Epithelial cell of umbilical artery (primary cell): ENCODE measurements around the gene ZNF296. TPM values are rescaled to one million over a fixed set of nuclear protein-coding genes. Genes with fewer than 3 reads are reported as not detected.

Experiments
- total RNA-seq: library from RNA; depleted of rRNA; stranded (reverse); fragments of >200 nt; gene quantifications from 2 replicates; pipeline ENCODE4 v1.2.3, GENCODE V29; 2014

ZNF296 gene
- under 0.01 TPM in 1 of 2 replicates, not detected in the other for total RNA-seq

DNA sequence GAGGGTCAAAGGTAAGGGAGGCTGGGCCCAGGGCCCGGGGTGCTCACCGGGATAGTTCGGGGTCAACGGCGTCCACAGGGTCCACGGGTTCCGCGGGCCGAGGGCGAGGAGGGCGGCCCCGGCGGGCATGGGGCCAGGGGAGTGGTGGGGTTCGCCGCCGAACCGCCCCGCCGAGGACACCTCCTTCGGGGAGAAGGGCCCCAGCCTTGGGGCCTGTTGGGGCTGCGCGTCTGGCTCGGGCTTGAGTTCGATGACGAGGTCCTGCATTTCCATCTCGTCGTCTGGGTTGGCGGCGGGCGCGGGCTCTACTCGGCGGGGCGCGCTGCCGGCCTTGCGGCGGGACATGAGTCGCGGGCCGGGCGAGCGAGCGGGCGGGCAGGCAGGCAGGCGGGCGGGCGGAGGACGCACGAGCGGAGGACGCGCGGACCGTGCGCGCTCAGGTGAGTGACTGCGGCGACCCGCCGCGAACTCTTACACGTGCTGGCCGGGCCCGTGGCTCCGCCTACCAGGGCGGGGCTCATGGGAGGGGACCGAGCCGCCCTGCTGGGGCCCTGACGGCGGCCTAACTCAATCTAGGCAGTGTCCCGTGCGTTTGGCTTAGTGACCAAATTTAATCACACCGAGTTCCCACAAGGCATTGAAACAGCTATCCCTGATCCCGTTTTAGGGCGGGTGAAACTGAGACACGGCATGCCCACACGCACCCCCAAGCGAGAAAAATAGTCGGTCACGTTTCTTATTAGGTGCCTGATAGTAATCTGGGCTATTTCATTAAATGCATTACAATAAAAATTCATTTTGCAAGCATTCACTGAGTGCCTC, at the start of gene ZNF296:
Gene ZNF296, minus strand, starts transcription at position 450 of the 822 bp plus-strand sequence. Its CDS starts 105 bp downstream, at position 345.

GRCh38 chr19:45092747-45093678, 16.7 kb upstream of the ZNF296 start, which contains the start of gene PPP1R37:
PPP1R37 (plus strand) TSS chr19:45093179; CDS start chr19:45093326, 147 bp downstream.

DNA sequence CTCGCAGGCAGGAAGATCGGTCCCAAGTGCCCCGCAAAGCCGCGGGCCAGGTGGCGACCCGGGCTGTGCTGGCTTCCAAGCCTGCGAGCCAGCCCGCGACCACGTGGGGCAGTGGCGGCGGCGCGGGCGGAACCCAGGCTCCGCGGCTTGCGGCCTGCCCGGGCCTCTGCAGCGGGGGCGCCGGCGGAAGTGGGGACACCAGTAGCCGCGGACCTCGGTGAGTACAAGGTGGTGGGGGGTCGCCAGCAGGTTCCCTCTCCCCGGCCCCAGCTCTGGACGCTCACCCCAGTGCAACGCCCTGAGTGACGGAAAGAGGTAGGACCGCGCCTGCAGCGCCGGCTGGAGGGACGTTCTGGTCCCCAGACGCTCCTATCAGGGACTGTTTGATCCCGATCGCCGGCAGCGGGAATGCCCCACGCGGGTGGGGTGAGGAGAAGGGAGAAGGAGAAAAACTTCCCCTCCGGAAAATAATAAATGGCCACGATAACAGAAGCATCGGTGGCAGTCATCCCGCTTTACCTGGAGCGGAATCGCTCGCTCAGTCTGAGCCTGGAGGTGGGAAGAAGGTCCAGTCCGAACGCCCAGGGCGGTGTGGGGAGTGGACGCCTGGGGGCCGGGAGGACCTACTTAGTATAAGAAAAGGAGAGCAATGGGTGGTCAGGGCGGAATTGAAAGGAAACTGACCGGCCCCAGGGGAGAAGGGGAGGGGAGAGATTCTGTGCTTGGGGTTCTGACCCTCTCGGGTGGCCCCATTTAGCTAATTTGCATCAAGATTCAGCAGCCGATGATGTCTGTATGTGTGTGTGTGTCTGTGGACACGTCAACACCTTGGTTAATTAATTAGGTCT, 3.0 kb upstream of the ZNF296 start, which contains the start of gene GEMIN7:
Gene GEMIN7, plus strand, starts transcription at position 198 of the 848 bp plus-strand sequence. CDS start 10,855 bp downstream, outside the sequence.

GRCh38 chr19:45038931-45039893, 37.1 kb downstream of the ZNF296 start, which contains the start of gene CLASRP:
CLASRP (plus strand) TSS chr19:45039045; CDS start chr19:45040213, 1,168 bp downstream.

Other genes starting within 250 kb of the ZNF296 start
- gene NECTIN2, start 230.2 kb downstream of the ZNF296 start, total RNA-seq = 109 and 121 TPM in 2 replicates
- gene TOMM40, start 185.2 kb downstream of the ZNF296 start, total RNA-seq = 66.6 and 69.3 TPM in 2 replicates
- gene APOE, start 170.7 kb downstream of the ZNF296 start, total RNA-seq = 0.97 and 3.3 TPM in 2 replicates
- 0.91 and 4.5 TPM in 2 replicates for gene APOC1, start 161.9 kb downstream of the ZNF296 start, total RNA-seq
- gene APOC4, start 134.2 kb downstream of the ZNF296 start, total RNA-seq = not detected in 2 replicates
- not detected in 2 replicates for gene APOC2, start 130.4 kb downstream of the ZNF296 start, total RNA-seq
- gene CLPTM1, start 121.1 kb downstream of the ZNF296 start, total RNA-seq = 20.4 and 33.8 TPM in 2 replicates
- gene RELB, start 75.0 kb downstream of the ZNF296 start, total RNA-seq = 8.4 and 8.8 TPM in 2 replicates
- 9.1 and 14.6 TPM in 2 replicates for gene CLASRP, start 37.4 kb downstream of the ZNF296 start, total RNA-seq
- gene GEMIN7, start 2.8 kb upstream of the ZNF296 start, total RNA-seq = 30.5 and 33.5 TPM in 2 replicates
- gene PPP1R37, start 16.7 kb upstream of the ZNF296 start, total RNA-seq = 23.1 and 26.6 TPM in 2 replicates
- 0.30 and 0.32 TPM in 2 replicates for gene NKPD1, start 84.5 kb upstream of the ZNF296 start, total RNA-seq
- 9.6 and 15.9 TPM in 2 replicates for gene TRAPPC6A, start 101.8 kb upstream of the ZNF296 start, total RNA-seq
- gene BLOC1S3, start 102.3 kb upstream of the ZNF296 start, total RNA-seq = 3.6 and 7.8 TPM in 2 replicates
- 1.1 and 4.2 TPM in 2 replicates for gene EXOC3L2, start 168.9 kb upstream of the ZNF296 start, total RNA-seq
- 7.8 and 7.9 TPM in 2 replicates for gene MARK4, start 174.8 kb upstream of the ZNF296 start, total RNA-seq
- gene CKM, start 246.4 kb upstream of the ZNF296 start, total RNA-seq = not detected in 2 replicates